ENCODE data around the gene CPTP. TPM values are rescaled to one million over a fixed set of nuclear protein-coding genes. Genes with fewer than 3 reads are reported as not detected.

CPTP gene
- total RNA-seq, 1 experiment from 2014 or later = 29.4 TPM

DNA sequence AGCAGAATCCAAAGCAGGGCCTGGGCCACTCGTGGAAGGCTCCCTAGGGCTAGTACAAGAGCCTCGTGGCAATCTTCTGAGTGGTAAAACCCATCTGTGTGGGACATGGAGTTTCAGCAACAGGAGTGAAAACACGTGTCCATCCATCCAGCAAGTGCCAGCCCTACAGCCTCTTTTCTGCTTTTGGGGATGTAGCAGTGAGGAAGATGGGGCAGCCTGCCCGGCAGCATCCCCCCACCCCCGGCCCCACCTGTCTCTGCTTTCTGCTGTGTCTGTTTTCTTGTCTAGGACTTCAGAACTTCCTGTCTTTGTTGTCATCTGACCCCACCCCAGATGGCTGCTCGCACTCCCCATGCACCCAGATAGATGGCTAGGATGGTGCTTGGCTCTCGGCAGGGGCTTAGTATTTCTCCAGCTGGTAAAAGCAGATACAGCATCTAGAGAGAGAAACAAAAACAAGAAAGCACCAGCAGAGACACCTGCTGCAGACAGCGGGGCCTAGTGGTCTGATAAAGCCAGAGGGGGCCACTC is 1.5 kb downstream of the CPTP start:
- H3K27me3 ChIP-seq (replicated peaks) = no peaks in the 10 kb centered on the region
- H3K36me3 ChIP-seq = peaks cover 59% of the 10 kb centered on the region
- no peak for DNase-seq (ENCODE audit: low read depth in 1 of 2, low spot score in 2 of 2)
- H3K9me3 ChIP-seq (replicated peaks) = peaks cover 3% of the 10 kb centered on the region
- H3K4me3 ChIP-seq = no peak overlapping the region
- no peak overlapping the region for H3K27ac ChIP-seq
- H3K4me1 ChIP-seq (replicated peaks) = peaks cover 35% of the 10 kb centered on the region

DNA sequence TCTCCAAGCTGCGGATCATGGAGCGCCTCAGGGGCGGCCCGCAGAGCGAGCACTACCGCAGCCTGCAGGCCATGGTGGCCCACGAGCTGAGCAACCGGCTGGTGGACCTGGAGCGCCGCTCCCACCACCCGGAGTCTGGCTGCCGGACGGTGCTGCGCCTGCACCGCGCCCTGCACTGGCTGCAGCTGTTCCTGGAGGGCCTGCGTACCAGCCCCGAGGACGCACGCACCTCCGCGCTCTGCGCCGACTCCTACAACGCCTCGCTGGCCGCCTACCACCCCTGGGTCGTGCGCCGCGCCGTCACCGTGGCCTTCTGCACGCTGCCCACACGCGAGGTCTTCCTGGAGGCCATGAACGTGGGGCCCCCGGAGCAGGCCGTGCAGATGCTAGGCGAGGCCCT is 2.7 kb downstream of the CPTP start:
- Histone ChIP-seq H3K9me3 (replicated peaks) (peaks cover 3% of the 10 kb centered on the region), H3K4me1 (replicated peaks) (peaks cover 36% of the 10 kb centered on the region), H3K27ac (no peak overlapping the region), H3K36me3 (peaks cover 49% of the 10 kb centered on the region), H3K27me3 (replicated peaks) (no peaks in the 10 kb centered on the region), H3K4me3 (no peak overlapping the region)
- no peak for DNase-seq (ENCODE audit: low read depth in 1 of 2, low spot score in 2 of 2)

- no peaks in the 10 kb centered on the region for H3K27me3 ChIP-seq (replicated peaks)
- peaks cover 3% of the 10 kb centered on the region for H3K9me3 ChIP-seq (replicated peaks)
- H3K4me1 ChIP-seq (replicated peaks) = peaks cover 31% of the 10 kb centered on the region
- H3K4me3 ChIP-seq = no peak overlapping the region
- H3K36me3 ChIP-seq = peaks cover 43% of the 10 kb centered on the region
- DNase-seq (ENCODE audit: low read depth in 1 of 2, low spot score in 2 of 2) = no peak
- H3K27ac ChIP-seq = no peak overlapping the region
These were observed 3.7 kb downstream of the CPTP start for GRCh38 chr1:1328254-1328653.

GRCh38 chr1:1329304-1330210 is 5.0 kb downstream of the CPTP start:
- H3K27ac ChIP-seq = no peak overlapping the region
- no peak for DNase-seq (ENCODE audit: low read depth in 1 of 2, low spot score in 2 of 2)
- peaks cover 3% of the 10 kb centered on the region for H3K9me3 ChIP-seq (replicated peaks)
- H3K4me3 ChIP-seq = no peak overlapping the region
- peaks cover 45% of the 10 kb centered on the region for H3K36me3 ChIP-seq
- no peaks in the 10 kb centered on the region for H3K27me3 ChIP-seq (replicated peaks)
- peaks cover 25% of the 10 kb centered on the region for H3K4me1 ChIP-seq (replicated peaks)

- Histone ChIP-seq H3K4me1 (replicated peaks) (peaks cover 17% of the 10 kb centered on the region), H3K36me3 (peaks cover 46% of the 10 kb centered on the region), H3K27me3 (replicated peaks) (no peaks in the 10 kb centered on the region), H3K9me3 (replicated peaks) (peaks cover 3% of the 10 kb centered on the region), H3K27ac (no peak overlapping the region), H3K4me3 (no peak overlapping the region)
- no peak for DNase-seq (ENCODE audit: low read depth in 1 of 2, low spot score in 2 of 2)
These were observed 5.9 kb downstream of the CPTP start for GRCh38 chr1:1330366-1331067.

GRCh38 chr1:1331068-1331965 is 6.7 kb downstream of the CPTP start, which contains the start of gene TAS1R3:
TSS of gene TAS1R3 (plus strand) at chr1:1331280. CDS start at chr1:1331346, 66 bp downstream.
- no peak for DNase-seq (ENCODE audit: low read depth in 1 of 2, low spot score in 2 of 2)
- peaks cover 3% of the 10 kb centered on the region for H3K9me3 ChIP-seq (replicated peaks)

GRCh38 chr1:1332031-1332755 is 7.6 kb downstream of the CPTP start:
- Histone ChIP-seq H3K27ac (no peak overlapping the region), H3K27me3 (replicated peaks) (no peaks in the 10 kb centered on the region), H3K4me3 (no peak overlapping the region), H3K36me3 (peaks cover 48% of the 10 kb centered on the region), H3K9me3 (replicated peaks) (peaks cover 3% of the 10 kb centered on the region), H3K4me1 (replicated peaks) (peaks cover 12% of the 10 kb centered on the region)
- no peak for DNase-seq (ENCODE audit: low read depth in 1 of 2, low spot score in 2 of 2)

More at GRCh38 chr1:1331068-1331965, 6.7 kb downstream of the CPTP start, which contains the start of gene TAS1R3:
- peaks cover 12% of the 10 kb centered on the region for H3K4me1 ChIP-seq (replicated peaks)
- H3K27ac ChIP-seq = no peak within 1 kb of the TSS
- H3K4me3 ChIP-seq = no peak within 1 kb of the TSS
- peaks cover 46% of the 10 kb centered on the region for H3K36me3 ChIP-seq
- no peaks in the 10 kb centered on the region for H3K27me3 ChIP-seq (replicated peaks)

- Histone ChIP-seq H3K4me3 (no peak overlapping the region), H3K27ac (no peak overlapping the region), H3K27me3 (replicated peaks) (no peaks in the 10 kb centered on the region), H3K4me1 (replicated peaks) (peaks cover 12% of the 10 kb centered on the region), H3K36me3 (peaks cover 47% of the 10 kb centered on the region), H3K9me3 (replicated peaks) (peaks cover 3% of the 10 kb centered on the region)
- DNase-seq (ENCODE audit: low read depth in 1 of 2, low spot score in 2 of 2) = no peak
These were observed 8.3 kb downstream of the CPTP start for GRCh38 chr1:1332774-1333480.

GRCh38 chr1:1333551-1334241 is 9.1 kb downstream of the CPTP start:
- DNase-seq (ENCODE audit: low read depth in 1 of 2, low spot score in 2 of 2) = no peak
- Histone ChIP-seq H3K36me3 (peaks cover 46% of the 10 kb centered on the region), H3K4me3 (no peak overlapping the region), H3K4me1 (replicated peaks) (peaks cover 12% of the 10 kb centered on the region), H3K9me3 (replicated peaks) (peaks cover 3% of the 10 kb centered on the region), H3K27ac (no peak overlapping the region), H3K27me3 (replicated peaks) (no peaks in the 10 kb centered on the region)

DNA sequence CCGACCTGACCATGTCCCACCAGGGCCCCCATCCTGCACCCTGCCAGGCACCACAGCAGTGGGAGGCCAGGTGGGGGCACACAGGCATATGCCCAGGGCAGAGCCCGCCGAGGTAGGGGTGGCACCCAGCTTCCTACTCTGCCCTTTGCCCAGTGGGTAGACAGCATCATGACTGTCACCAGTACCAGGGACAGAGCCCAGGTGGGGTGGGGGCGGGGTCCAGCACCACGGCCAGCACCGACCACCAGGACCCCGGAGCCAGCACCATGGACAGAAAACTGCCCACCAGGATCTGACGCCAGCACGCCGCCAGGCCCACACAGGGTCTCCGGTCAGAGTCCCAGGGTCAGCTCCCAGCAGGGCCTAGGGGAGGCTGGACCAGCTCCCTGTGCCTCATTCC is 10.2 kb downstream of the CPTP start:
- no peak for DNase-seq (ENCODE audit: low read depth in 1 of 2, low spot score in 2 of 2)
- no peaks in the 10 kb centered on the region for H3K27me3 ChIP-seq (replicated peaks)
- peaks cover 12% of the 10 kb centered on the region for H3K4me1 ChIP-seq (replicated peaks)
- no peak overlapping the region for H3K4me3 ChIP-seq
- H3K9me3 ChIP-seq (replicated peaks) = peaks cover 3% of the 10 kb centered on the region
- no peak overlapping the region for H3K27ac ChIP-seq
- peaks cover 47% of the 10 kb centered on the region for H3K36me3 ChIP-seq

DNA sequence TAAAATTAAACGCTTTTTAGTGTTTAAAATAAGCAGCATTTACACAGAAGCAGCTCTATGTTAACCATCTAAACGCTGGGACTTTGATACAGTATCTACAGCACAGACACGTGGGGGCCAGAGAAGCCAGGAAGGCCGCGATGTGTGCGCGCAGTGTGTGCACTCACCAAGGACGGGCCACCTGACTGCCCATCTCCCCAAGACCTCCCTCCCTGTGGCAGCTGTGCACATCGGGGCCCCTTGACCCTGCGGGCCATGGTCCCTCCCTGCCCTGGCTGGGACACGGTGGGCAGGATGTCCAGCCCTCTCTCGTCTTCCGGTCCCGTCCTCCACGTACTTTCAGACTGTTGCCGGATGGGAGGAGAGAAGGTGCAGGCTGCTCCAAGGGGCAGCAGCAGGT is 10.7 kb downstream of the CPTP start:
- Histone ChIP-seq H3K4me1 (replicated peaks) (peaks cover 12% of the 10 kb centered on the region), H3K9me3 (replicated peaks) (no peaks in the 10 kb centered on the region; the same call in 1 of the 2 replicates), H3K27me3 (replicated peaks) (no peaks in the 10 kb centered on the region), H3K4me3 (no peak overlapping the region), H3K27ac (no peak overlapping the region), H3K36me3 (peaks cover 50% of the 10 kb centered on the region)
- no peak for DNase-seq (ENCODE audit: low read depth in 1 of 2, low spot score in 2 of 2)

- DNase-seq (ENCODE audit: low read depth in 1 of 2, low spot score in 2 of 2) = no peak
- Histone ChIP-seq H3K4me1 (replicated peaks) (peaks cover 8% of the 10 kb centered on the region), H3K27ac (no peak overlapping the region), H3K4me3 (no peak overlapping the region), H3K9me3 (replicated peaks) (no peaks in the 10 kb centered on the region), H3K36me3 (peaks cover 56% of the 10 kb centered on the region), H3K27me3 (replicated peaks) (no peaks in the 10 kb centered on the region)
These were observed 11.2 kb downstream of the CPTP start for GRCh38 chr1:1335792-1336248.
